ENCODE results near the gene SNHG17.
A peak's percentile ranks its signal among the peaks of the same experiment; 100 is the strongest.
"Not testable (repeated sequence)": the region's sequence is repeated elsewhere in the genome, so short reads cannot be mapped to it uniquely, and the experiment has no call there.

Gene SNHG17

DNA sequence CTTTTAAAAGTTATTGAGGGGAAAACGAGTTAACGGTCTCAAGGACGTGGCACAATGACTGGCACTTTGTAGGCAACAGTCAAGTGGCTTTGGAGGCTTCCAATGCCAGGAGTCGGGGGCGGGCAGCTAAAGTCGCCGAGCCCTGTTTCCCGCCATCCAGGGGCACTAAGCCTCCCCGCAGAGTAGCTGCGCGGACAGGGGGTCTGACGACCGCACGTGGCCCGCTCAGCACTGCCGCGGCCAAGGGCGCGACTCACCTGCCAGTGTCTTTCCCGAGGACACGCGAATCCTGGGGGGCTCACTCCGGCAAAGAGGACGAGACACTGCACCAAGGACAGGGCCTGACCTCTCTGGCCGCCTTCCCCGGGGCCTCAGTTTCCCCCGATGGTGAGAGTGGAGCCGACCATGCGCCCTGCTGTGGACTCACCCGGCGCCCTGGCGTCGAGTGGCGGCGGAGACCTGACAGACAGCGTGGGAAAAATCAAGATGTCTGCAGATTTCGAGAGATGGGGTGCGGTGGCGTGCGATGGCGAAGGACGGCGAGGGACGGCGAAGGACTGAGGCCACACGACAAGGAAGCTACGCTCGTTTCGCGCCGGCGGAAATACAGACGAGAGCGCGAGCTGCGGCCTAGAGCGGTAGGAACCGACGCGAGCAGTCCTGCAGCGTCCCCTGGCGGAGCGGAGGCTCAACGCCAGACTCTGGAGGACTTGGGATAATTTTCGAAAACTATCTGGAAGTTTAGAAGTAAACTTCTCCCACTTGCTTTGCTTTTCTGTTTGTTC, at the start of gene SNHG17:
Gene SNHG17 (minus strand): TSS at position 559 of the 785 bp plus-strand sequence.
- DNase-seq (ENCODE audit: low read depth, low spot score), result peak; percentile 85

- no peak for DNase-seq (ENCODE audit: low read depth, low spot score)
Observed at GRCh38 chr20:38479596-38479995, 44.5 kb upstream of the SNHG17 start.

GRCh38 chr20:38477747-38478146, 42.6 kb upstream of the SNHG17 start:
- no peak for DNase-seq (ENCODE audit: low read depth, low spot score)

- DNase-seq (ENCODE audit: low read depth, low spot score), result no peak
Observed at GRCh38 chr20:38473367-38473795, 38.3 kb upstream of the SNHG17 start.

GRCh38 chr20:38472513-38473366, 37.6 kb upstream of the SNHG17 start, which contains the start of gene RALGAPB:
RALGAPB (plus strand) TSS chr20:38472843; CDS start chr20:38488433, 15,590 bp downstream.
- DNase-seq (ENCODE audit: low read depth, low spot score), result peak; percentile 96

- DNase-seq (ENCODE audit: low read depth, low spot score), result no peak
Observed at GRCh38 chr20:38471987-38472512, 36.9 kb upstream of the SNHG17 start.

GRCh38 chr20:38471245-38471644, 36.1 kb upstream of the SNHG17 start:
- no peak for DNase-seq (ENCODE audit: low read depth, low spot score)

- no peak for DNase-seq (ENCODE audit: low read depth, low spot score)
Observed at GRCh38 chr20:38466983-38467382, 31.9 kb upstream of the SNHG17 start.

DNA sequence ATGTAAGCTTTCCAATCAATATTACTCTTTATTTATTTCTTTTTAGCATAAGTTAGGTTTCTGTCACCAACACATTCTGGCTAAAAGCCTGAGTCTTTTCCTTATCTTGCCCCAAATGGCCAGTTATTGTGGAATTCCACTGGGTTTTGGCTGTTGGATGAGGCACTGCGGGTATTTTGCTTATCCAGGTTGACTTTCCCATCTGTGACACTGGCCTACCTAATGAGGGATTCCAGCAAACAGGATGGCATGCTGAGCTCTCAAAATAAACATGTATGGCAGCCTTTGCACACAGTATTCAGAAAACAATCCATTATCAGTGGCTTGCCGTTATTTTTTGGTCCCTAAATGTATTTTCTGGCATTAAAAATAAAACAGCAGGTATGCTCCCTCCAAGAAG, 31.0 kb upstream of the SNHG17 start:
- DNase-seq (ENCODE audit: low read depth, low spot score), result no peak

DNA sequence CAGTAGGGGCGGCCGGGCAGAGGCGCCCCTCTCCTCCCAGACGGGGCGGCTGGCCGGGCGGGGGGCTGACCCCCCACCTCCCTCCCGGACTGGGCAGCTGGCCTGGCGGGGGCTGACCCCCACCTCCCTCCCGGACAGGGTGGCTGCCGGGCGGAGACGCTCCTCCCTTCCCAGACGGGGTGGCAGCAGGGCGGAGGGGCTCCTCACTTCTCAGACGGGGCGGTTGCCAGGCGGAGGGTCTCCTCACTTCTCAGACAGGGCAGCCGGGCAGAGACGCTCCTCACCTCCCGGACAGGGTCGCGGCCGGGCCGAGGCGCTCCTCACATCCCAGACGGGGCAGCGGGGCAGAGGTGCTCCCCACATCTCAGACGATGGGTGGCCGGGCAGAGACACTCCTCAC, 26.4 kb upstream of the SNHG17 start:
- DNase-seq (ENCODE audit: low read depth, low spot score), result not testable (repeated sequence)

GRCh38 chr20:38461167-38461566, 26.0 kb upstream of the SNHG17 start:
- not testable (repeated sequence) for DNase-seq (ENCODE audit: low read depth, low spot score)

- not testable (repeated sequence) for DNase-seq (ENCODE audit: low read depth, low spot score)
Observed at GRCh38 chr20:38460631-38461030, 25.5 kb upstream of the SNHG17 start.

- no peak for DNase-seq (ENCODE audit: low read depth, low spot score)
Observed at GRCh38 chr20:38460040-38460623, 25.0 kb upstream of the SNHG17 start.

- DNase-seq (ENCODE audit: low read depth, low spot score), result no peak
Observed at GRCh38 chr20:38458314-38458713, 23.2 kb upstream of the SNHG17 start.

DNA sequence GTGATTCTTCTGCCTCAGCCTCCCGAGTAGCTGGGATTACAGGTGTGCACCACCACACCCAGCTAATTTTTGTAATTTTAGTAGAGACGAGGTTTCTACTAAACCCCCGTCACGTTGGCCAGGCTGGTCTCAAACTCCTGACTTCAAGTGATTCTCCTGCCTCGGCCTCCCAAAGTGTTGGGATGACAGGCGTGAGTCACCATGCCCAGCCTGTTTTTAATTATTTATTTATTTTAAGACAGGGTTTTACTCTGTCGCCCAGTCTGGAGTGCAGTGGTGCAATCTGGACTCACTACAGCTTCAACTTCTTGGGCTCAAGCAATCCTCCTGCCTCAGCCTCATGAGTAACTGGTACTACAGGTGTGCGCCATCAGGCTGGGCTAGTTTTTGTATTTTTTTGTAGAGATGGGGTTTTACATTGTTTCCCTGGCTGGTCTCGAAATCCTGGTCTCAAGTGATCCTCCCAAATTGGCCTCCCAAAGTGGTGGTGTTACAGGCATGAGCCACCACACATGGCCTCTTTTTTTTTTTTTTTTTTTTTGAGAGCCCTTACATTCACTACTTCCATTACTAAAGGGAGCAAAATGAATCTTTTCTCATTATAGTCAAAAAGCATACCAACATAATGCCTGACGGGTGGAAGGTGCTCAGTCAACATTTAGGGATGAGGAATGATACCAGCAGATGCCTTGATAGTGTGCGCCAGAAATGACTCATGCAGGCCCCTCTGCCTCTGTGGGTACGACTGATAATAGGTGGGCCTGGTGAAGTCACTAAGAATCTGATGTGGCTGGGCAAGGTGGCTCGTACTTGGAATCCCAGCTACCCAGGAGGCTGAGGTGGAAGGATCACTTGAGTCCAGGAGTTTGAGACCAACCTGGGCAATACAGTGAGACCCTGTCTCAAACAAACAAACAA, 19.7 kb upstream of the SNHG17 start:
- DNase-seq (ENCODE audit: low read depth, low spot score), result no peak

DNA sequence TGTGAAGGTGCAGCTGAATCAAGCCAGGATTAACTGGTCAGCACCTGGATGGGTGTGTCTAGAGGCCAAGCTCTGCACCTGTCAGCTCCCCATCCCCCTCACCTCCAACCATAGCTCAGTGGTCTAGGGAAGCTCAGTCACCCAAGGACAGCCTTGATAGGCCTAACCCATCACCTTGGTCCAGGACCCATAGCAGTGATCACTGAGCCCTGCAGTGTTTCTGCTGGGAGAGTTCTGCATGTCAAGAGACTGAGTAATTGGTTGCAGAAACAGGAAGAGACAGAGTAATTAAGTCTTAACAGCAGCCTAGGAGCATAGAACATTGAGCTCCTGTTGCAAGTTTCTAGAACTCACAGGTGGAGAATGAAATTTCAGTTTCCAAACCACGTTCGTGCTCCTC, 18.8 kb upstream of the SNHG17 start:
- DNase-seq (ENCODE audit: low read depth, low spot score), result no peak

DNA sequence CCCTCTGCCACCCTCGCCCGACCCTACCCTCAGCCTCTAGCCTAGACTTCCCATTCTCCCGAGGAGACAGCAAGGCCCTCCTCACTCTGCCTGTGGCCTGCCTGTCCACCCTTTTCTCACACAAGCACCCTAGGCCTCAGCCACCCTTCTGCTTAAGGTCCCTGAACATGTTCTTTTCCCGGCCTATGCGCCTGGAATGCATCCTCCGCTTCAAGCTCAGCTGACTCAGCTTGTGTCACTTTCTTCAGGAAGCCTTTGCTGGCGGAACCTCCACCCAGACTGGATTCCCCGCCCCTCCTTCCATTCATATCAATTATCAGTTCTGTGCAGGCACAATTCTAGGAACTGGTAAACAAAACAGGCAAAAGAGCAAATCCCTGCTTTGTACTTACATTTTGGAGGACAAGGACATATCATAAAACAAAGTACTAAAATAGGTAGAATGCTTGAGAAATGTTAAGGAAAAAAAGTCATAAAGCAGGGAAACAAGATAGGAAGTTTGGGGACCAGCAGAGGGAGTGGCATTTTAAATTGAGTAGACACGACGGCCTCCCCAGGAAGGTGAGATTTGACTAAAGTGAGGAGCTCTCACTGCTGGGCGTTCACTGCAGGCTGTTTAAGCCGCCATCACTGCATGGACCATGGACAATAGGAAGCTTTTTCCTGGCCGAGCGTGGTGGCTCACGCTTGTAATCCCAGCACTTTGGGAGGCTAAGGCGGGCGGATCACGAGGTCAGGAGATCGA, 17.9 kb upstream of the SNHG17 start:
- DNase-seq (ENCODE audit: low read depth, low spot score), result no peak

GRCh38 chr20:38450412-38450975, 15.4 kb upstream of the SNHG17 start:
- DNase-seq (ENCODE audit: low read depth, low spot score), result no peak

- DNase-seq (ENCODE audit: low read depth, low spot score), result no peak
Observed at GRCh38 chr20:38449046-38449445, 13.9 kb upstream of the SNHG17 start.
